Activated CD8-positive, alpha-beta memory T cell treated with anti-CD3 and anti-CD28 coated beads for 48 hours (primary cell): ENCODE data around the gene MICAL2.

Source experiments
- DNase-seq, 3 experiments: peaks; one replicate each; pipeline ENCODE4 v3.0.0-alpha.2; 2020; ENCODE audit warnings: low read depth in 2 of 3, low spot score in 2 of 3

MICAL2 gene

GRCh38 chr11:12149672-12150225 is 39.4 kb downstream of the MICAL2 start:
- DNase-seq = peak in 1 of 3 experiments; percentile 49

- peak in 1 of 3 experiments; percentile 40 for DNase-seq
Measured at GRCh38 chr11:12150831-12151382, 40.5 kb downstream of the MICAL2 start.

GRCh38 chr11:12152321-12152720 is 41.9 kb downstream of the MICAL2 start:
- no peak for DNase-seq

GRCh38 chr11:12154871-12155668 is 44.7 kb downstream of the MICAL2 start:
- DNase-seq = no peak

GRCh38 chr11:12155696-12156095 is 45.3 kb downstream of the MICAL2 start:
- DNase-seq = no peak

- no peak for DNase-seq
Measured at GRCh38 chr11:12156301-12157140, 46.1 kb downstream of the MICAL2 start.

- no peak for DNase-seq
Measured at GRCh38 chr11:12157241-12157661, 46.9 kb downstream of the MICAL2 start.

- DNase-seq = no peak
Measured at GRCh38 chr11:12158909-12159308, 48.5 kb downstream of the MICAL2 start.

GRCh38 chr11:12159351-12160099 is 49.1 kb downstream of the MICAL2 start:
- DNase-seq = no peak

- DNase-seq = no peak
Measured at GRCh38 chr11:12160231-12160630, 49.8 kb downstream of the MICAL2 start.

- DNase-seq = no peak
Measured at GRCh38 chr11:12160680-12161079, 50.3 kb downstream of the MICAL2 start.

- DNase-seq = no peak
Measured at GRCh38 chr11:12161137-12161536, 50.7 kb downstream of the MICAL2 start.

- DNase-seq = no peak
Measured at GRCh38 chr11:12161603-12162350, 51.4 kb downstream of the MICAL2 start.

- no peak for DNase-seq
Measured at GRCh38 chr11:12162652-12163051, 52.3 kb downstream of the MICAL2 start.

GRCh38 chr11:12163181-12163941 is 53.0 kb downstream of the MICAL2 start:
- DNase-seq = no peak

GRCh38 chr11:12164061-12165014 is 53.9 kb downstream of the MICAL2 start:
- no peak for DNase-seq

- no peak for DNase-seq
Measured at GRCh38 chr11:12165237-12165875, 55.0 kb downstream of the MICAL2 start.
